MM.1S (cell line): ENCODE results near the gene TRDN.

ENCODE experiments used
- DNase-seq: peaks from one replicate; pipeline ENCODE4 v3.0.0-alpha.2; 2015
- H2AFZ ChIP-seq: fragments of 300-600 bp; sonication (generic); 2 replicates; pipeline ENCODE4 v1.6.0; 2016; ENCODE audit warnings: antibody characterized with exemption, low read length
- H3F3A ChIP-seq: fragments of 300-600 bp; sonication (generic); 2 replicates; pipeline ENCODE4 v1.6.1; 2016; ENCODE audit warnings: mild to moderate bottlenecking, antibody characterized with exemption, low read length, moderate library complexity, mixed read lengths; ENCODE audit not compliant: insufficient read depth
- H3K27ac ChIP-seq: fragments of 300-600 bp; sonication (generic); 2 replicates; pipeline ENCODE4 v1.5.1; 2016; ENCODE audit warnings: mild to moderate bottlenecking, low read length
- H3K27me3 ChIP-seq: fragments of 300-600 bp; sonication (generic); replicated peaks from 2 replicates; pipeline ENCODE4 v1.6.0; 2016; ENCODE audit warnings: low read length; ENCODE audit not compliant: insufficient read depth
- H3K36me3 ChIP-seq: fragments of 300-600 bp; sonication (generic); replicated peaks from 2 replicates; pipeline ENCODE4 v1.6.1; 2016; ENCODE audit warnings: mild to moderate bottlenecking, low read length, mixed read lengths; ENCODE audit not compliant: insufficient read depth
- H3K4me1 ChIP-seq: fragments of 300-600 bp; sonication (generic); 2 replicates; pipeline ENCODE4 v1.6.1; 2016; ENCODE audit warnings: low read length, mixed read lengths
- H3K4me2 ChIP-seq: fragments of 300-600 bp; sonication (generic); 2 replicates; pipeline ENCODE4 v1.6.0; 2016; ENCODE audit warnings: low read depth, low read length
- H3K4me3 ChIP-seq: fragments of 300-600 bp; sonication (generic); 2 replicates; pipeline ENCODE4 v1.5.1; 2016; ENCODE audit warnings: low read length, mixed read lengths
- H3K79me2 ChIP-seq: fragments of 300-600 bp; sonication (generic); 2 replicates; pipeline ENCODE4 v1.6.1; 2016; ENCODE audit warnings: mixed run types, low read length, mixed read lengths
- H3K9ac ChIP-seq: fragments of 300-600 bp; sonication (generic); 2 replicates; pipeline ENCODE4 v1.6.1; 2016; ENCODE audit warnings: low read length, mixed read lengths
- H3K9me2 ChIP-seq: fragments of 300-600 bp; sonication (generic); replicated peaks from 2 replicates; pipeline ENCODE4 v1.6.1; 2016; ENCODE audit warnings: mild to moderate bottlenecking, low read length, mixed read lengths; ENCODE audit not compliant: insufficient read depth
- H3K9me3 ChIP-seq: fragments of 300-600 bp; sonication (generic); replicated peaks from 2 replicates; pipeline ENCODE4 v1.6.1; 2016; ENCODE audit warnings: mild to moderate bottlenecking, low read length, mixed read lengths; ENCODE audit not compliant: insufficient read depth
- H4K20me1 ChIP-seq: fragments of 300-600 bp; sonication (generic); 2 replicates; pipeline ENCODE4 v1.6.1; 2016; ENCODE audit warnings: mild to moderate bottlenecking, low read length, moderate library complexity, mixed read lengths; ENCODE audit not compliant: insufficient read depth
- EZH2 ChIP-seq: fragments of 300-600 bp; sonication (generic); optimal IDR thresholded peaks from 2 replicates; pipeline ENCODE3; 2017; ENCODE audit warnings: low read depth, mild to moderate bottlenecking, antibody characterized with exemption, low read length, mixed read lengths
- EZH2phosphoT487 ChIP-seq: fragments of 300-600 bp; sonication (generic); IDR thresholded peaks from 2 replicates; pipeline ENCODE4 v1.6.1; 2018; ENCODE audit warnings: antibody characterized with exemption, low read length
- TF ChIP-seq, protein P1 (sequence below): fragments of 300-600 bp; sonication (generic); IDR thresholded peaks from 2 replicates; pipeline ENCODE4 v1.5.1; 2016; ENCODE audit warnings: antibody characterized with exemption, low read length, mixed read lengths

Gene TRDN

DNA sequence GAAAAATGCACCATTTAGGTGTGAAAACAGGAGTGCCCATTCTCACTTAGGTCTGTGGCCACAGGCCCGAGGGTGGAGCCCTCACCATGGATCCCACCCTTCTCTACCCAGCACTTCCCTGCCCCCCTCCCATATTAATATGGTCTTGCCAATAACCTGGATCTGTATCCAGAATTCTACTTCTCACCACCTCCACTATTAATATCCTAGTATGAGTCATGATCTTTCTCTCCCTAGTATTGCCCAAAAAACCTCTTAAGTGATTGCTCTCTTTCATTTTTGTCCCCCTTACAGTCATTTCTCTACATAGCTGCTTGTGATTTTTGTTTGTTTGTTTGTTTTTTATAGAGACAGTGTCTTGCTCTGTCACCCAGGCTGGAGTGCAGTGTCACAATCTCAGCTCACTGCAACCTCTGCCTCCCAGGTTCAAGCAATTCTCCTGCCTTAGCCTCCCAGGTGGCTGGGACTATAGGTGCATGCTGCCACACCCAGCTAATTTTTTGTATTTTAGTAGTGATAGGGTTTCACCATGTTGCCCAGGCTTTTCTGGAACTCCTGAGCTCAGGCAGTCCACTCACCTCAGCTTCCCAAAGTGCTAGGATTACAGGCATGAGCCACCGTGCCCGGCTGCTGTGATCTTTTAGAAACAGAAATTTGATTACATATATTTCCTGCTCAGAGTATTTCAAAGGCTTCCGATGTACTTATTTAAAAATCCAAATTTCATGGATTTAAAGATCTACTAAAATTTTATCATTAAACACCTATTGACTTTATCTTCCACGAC is 24.5 kb upstream of the TRDN start:
- H3K4me1 ChIP-seq, result no peaks in the 10 kb centered on the region
- no peaks in the 10 kb centered on the region for H3F3A ChIP-seq
- H3K9me3 ChIP-seq, result no peaks in the 10 kb centered on the region
- H3K4me3 ChIP-seq, result no peak overlapping the region
- no peak overlapping the region for H3K9ac ChIP-seq
- no peaks in the 10 kb centered on the region for H3K36me3 ChIP-seq
- H3K9me2 ChIP-seq, result no peaks in the 10 kb centered on the region
- no peaks in the 10 kb centered on the region for H3K79me2 ChIP-seq
- no peak for TF ChIP-seq EZH2phosphoT487
- no peak for TF ChIP-seq EZH2
- TF ChIP-seq, protein P1, sequence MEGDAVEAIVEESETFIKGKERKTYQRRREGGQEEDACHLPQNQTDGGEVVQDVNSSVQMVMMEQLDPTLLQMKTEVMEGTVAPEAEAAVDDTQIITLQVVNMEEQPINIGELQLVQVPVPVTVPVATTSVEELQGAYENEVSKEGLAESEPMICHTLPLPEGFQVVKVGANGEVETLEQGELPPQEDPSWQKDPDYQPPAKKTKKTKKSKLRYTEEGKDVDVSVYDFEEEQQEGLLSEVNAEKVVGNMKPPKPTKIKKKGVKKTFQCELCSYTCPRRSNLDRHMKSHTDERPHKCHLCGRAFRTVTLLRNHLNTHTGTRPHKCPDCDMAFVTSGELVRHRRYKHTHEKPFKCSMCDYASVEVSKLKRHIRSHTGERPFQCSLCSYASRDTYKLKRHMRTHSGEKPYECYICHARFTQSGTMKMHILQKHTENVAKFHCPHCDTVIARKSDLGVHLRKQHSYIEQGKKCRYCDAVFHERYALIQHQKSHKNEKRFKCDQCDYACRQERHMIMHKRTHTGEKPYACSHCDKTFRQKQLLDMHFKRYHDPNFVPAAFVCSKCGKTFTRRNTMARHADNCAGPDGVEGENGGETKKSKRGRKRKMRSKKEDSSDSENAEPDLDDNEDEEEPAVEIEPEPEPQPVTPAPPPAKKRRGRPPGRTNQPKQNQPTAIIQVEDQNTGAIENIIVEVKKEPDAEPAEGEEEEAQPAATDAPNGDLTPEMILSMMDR, result no peak
- DNase-seq, result no peak
- H4K20me1 ChIP-seq, result no peaks in the 10 kb centered on the region
- H3K27me3 ChIP-seq, result no peaks in the 10 kb centered on the region
- no peak overlapping the region for H3K27ac ChIP-seq
- H3K4me2 ChIP-seq, result no peak overlapping the region
- H2AFZ ChIP-seq, result no peak overlapping the region

DNA sequence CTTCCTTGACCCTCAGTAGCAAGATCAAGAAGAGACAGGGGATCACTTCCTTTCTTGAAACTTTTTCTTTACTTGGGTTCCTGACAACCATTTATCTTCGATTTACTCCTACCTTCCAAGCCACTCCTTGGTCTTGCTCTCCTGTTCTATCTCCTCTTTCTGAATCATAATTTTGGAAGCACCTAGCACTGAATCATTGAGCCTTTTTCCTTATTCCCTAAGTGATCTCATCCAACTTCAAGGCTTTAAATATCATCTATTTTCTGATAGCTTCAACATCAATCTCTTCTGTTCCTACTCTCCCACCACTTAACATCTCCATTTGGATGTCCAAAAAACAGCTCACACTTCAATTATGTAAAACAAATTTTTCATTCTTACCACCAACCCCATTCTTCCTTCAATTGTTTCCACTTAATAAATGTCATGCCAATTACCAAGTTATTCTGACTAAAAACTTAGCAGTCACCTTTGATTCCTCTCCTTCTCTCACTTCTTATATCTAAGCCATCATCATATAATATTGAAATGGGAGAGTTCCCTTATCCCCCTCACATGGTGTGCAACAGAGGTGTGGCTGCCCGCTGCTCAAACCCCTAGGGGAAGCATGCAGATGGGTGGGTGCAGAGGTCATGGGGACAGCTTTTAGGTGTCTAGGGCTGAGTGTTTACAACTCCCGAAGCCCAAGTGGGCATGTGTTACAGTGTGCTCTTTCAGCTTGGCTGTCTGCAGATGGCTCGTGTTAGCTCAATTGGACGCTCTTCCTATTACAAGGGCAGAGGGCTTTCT is 23.4 kb upstream of the TRDN start:
- H3K79me2 ChIP-seq, result no peaks in the 10 kb centered on the region
- peaks cover 2% of the 10 kb centered on the region; the same call in 1 of the 2 replicates for H3K4me1 ChIP-seq
- no peak for TF ChIP-seq EZH2
- TF ChIP-seq, protein P1, result no peak
- no peak for TF ChIP-seq EZH2phosphoT487
- no peaks in the 10 kb centered on the region for H3F3A ChIP-seq
- H3K4me3 ChIP-seq, result no peak overlapping the region
- H4K20me1 ChIP-seq, result no peaks in the 10 kb centered on the region
- H3K9ac ChIP-seq, result no peak overlapping the region
- no peak for DNase-seq
- H3K27ac ChIP-seq, result no peak overlapping the region
- H3K9me2 ChIP-seq, result no peaks in the 10 kb centered on the region
- H3K27me3 ChIP-seq, result no peaks in the 10 kb centered on the region
- H3K9me3 ChIP-seq, result no peaks in the 10 kb centered on the region
- H3K36me3 ChIP-seq, result no peaks in the 10 kb centered on the region
- no peak overlapping the region for H2AFZ ChIP-seq
- H3K4me2 ChIP-seq, result no peak overlapping the region

DNA sequence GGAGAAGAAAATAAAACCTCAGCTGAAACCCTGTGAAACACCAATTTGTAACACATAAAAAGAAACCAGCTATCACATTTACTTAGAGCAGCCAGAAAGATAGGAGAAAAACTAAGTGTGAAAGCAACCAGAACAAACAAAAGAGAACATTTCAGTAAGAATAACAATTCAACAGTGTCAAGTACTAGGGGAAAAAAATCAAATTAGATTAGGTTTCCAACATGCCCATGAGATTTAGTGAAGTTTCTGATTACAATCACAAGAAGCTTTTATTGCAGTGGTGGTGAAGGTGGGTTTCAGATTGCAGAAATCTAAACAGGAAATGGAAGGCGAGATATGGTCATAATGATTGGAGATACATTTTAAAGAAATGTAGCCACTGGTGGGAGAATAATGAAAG is 22.1 kb upstream of the TRDN start:
- no peaks in the 10 kb centered on the region for H3K79me2 ChIP-seq
- no peak overlapping the region for H3K9ac ChIP-seq
- H3K36me3 ChIP-seq, result no peaks in the 10 kb centered on the region
- H3K27ac ChIP-seq, result no peak overlapping the region
- H3K4me3 ChIP-seq, result no peak overlapping the region
- TF ChIP-seq, protein P1, result no peak
- TF ChIP-seq EZH2phosphoT487 (no peak), EZH2 (no peak)
- no peaks in the 10 kb centered on the region for H3K9me3 ChIP-seq
- no peaks in the 10 kb centered on the region for H3K27me3 ChIP-seq
- no peak overlapping the region for H2AFZ ChIP-seq
- no peak for DNase-seq
- no peaks in the 10 kb centered on the region for H3K9me2 ChIP-seq
- H3K4me2 ChIP-seq, result no peak overlapping the region
- no peaks in the 10 kb centered on the region for H3F3A ChIP-seq
- H4K20me1 ChIP-seq, result no peaks in the 10 kb centered on the region
- H3K4me1 ChIP-seq, result peaks cover 3% of the 10 kb centered on the region; the same call in 1 of the 2 replicates
